Measurements from ENCODE around the gene MC1R.
"Not testable (repeated sequence)": the region's sequence is repeated elsewhere in the genome, so short reads cannot be mapped to it uniquely, and the experiment has no call there.

The MC1R gene

DNA sequence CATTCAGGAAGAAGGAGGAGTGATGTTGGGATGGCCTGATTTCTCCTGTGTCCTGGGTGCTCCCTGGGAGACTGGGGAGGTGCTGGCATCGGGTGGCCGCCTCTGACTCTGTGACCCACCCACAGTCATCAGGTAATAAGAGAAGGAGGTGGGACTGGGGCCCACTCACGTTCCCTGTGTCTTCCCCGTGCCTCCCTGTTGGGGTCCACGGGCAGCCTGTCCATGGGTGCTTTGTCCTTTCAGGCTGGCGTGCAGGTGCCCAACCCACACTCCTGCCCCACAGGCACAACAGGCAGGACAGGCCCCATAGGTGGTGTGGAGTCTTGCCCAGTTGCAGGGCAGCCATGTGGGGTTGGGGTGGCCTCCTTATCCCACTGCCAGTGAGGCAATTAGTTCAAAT is 33.9 kb downstream of the MC1R start:
- DNase-seq (ENCODE audit: low read depth, low spot score): no peak
- no peak overlapping the region for H3K4me3 ChIP-seq (ENCODE audit: low read length)

DNA sequence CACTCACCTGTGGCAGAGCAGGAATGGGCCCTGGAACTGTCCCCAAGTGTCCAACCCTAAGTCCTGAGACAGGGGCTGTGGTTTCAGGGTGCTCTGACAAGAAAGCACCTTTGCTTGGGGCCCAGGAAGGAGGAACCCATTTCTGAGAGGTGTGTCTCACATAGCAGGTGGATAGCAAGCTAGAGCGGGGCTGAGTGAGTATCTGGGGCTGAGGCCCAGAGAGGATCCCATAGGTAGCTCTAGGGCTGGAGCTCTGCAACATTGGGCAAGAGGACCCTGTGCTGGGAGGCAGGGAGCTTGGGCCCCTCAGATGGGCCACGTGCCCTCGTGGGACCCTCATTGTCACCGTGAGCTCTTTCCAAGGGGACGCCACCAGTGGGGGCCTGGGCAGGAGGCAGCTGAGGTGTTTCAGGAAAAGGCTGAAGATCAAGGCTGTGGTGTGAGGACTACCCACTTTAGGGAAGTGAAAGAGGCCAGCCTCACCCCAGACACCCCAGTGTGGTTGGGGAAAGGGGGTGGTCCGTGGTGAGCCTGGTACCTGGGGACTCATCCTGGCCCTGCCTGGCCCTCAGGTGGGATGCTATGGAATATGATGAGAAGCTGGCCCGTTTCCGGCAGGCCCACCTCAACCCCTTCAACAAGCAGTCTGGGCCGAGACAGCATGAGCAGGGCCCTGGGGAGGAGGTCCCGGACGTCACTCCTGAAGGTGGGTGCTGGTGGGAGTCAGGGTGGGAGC is 35.2 kb downstream of the MC1R start:
- H3K4me3 ChIP-seq (ENCODE audit: low read length): no peak overlapping the region
- DNase-seq (ENCODE audit: low read depth, low spot score): no peak

GRCh38 chr16:89954462-89954861 is 35.8 kb downstream of the MC1R start:
- H3K4me3 ChIP-seq (ENCODE audit: low read length): no peak overlapping the region
- no peak for DNase-seq (ENCODE audit: low read depth, low spot score)

DNA sequence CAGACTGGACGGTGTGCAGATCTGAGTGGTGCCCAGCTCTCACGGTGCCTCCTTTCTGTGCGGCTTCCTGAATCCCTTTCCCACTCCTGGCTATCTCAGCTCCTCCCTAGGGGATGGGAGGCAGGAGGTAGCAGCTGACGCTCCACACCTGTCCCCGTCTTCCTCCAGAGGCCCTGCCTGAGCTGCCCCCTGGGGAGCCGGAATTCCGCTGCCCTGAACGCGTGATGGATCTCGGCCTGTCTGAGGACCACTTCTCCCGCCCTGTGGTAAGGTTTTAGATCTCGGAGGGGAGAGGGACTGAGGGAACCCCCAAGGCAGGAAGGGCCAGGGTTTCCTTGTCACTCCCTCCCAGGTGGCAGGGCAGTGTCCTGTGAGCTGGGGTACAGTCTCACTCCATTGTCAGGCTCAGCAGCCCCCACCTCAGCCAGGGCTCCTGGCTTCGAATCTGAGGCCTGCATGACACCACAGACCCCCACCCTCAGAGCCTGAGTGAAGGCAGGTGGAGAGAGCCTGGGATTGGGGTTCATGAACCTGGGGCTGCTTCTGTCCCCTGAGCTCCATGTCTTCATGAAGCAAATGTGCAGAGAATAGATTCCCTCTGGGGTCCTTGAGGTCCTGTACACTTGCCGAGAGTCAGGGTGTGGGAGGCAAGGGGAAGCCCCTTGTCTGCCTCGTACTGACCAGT is 36.5 kb downstream of the MC1R start:
- no peak for DNase-seq (ENCODE audit: low read depth, low spot score)
- H3K4me3 ChIP-seq (ENCODE audit: low read length): no peak overlapping the region

DNA sequence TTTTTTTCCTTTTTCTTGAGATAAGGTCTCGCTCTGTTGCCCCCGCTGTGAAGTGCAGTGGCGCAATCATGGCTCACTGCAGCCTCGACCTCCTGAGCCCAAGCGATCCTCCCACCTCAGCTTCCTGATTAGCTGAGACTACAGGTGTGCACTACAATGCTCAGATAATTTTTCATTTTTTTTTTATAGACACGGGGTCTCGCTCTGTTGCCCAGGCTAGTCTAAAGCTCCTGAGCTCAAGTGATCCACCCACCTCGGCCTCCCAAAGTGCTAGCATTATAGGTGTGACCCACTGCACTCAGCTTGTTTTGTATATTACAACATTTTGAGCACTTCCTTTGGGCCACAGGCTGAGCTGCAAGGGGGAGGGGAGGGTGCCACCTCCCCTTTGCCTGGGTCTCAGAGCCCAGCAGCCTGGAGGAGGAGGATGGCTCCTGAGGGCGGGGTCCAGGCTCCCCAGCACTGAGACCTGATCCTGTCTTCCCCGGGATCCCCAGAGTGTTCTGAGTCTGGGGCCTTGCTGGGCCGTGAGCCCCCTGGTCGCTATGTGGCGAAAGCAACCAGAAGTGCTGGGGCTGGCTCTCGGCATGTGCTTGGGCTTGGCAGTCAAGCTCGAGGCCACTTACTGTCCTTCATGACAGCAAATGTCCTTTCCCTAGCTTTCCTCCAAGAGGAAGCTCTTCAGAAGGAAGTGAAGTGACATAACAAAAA is 38.0 kb downstream of the MC1R start:
- H3K4me3 ChIP-seq (ENCODE audit: low read length): no peak overlapping the region
- DNase-seq (ENCODE audit: low read depth, low spot score): no peak

GRCh38 chr16:89957216-89957785 is 38.6 kb downstream of the MC1R start:
- H3K4me3 ChIP-seq (ENCODE audit: low read length): no peak overlapping the region
- DNase-seq (ENCODE audit: low read depth, low spot score): no peak

DNA sequence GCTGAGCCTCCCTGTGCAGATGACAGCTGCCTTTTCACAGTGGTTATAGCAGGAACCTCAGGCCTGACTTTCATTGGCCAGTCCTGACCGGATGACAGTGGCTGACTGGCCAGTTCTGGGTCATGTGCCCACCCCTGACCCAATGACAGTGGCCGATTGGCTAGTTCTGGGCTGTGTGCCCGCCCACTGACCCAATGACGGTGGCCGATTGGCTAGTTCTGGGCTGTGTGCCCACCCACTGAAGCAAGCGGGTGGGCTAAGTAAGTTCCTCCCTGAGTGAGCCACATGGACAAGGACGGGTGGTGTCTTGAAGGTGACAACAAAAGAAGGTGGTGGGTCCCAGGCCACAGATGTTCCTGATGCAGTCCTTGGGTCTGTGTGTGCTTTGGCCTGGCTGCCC is 39.4 kb downstream of the MC1R start:
- no peak overlapping the region for H3K4me3 ChIP-seq (ENCODE audit: low read length)
- DNase-seq (ENCODE audit: low read depth, low spot score): peak; percentile 35

DNA sequence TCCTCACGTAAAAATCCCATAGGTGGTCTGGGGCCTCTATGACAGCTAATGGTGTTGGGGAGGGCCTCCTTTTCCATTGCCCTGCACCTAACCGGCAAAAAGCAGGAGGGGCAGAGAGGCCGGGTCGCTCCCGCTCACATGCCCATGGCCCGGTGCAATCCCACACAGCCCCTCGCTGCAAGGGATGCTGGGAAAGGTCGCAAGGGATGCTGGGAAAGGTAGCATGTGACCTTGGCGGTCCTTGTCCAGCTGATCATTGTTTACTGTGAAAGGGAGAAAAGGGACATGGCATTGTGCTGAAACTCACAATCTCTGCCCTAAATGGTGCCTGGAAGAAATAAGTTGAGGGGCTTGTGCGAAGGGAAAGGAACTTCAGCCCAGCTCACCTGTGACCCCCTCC is 39.9 kb downstream of the MC1R start:
- H3K4me3 ChIP-seq (ENCODE audit: low read length): no peak overlapping the region
- no peak for DNase-seq (ENCODE audit: low read depth, low spot score)

DNA sequence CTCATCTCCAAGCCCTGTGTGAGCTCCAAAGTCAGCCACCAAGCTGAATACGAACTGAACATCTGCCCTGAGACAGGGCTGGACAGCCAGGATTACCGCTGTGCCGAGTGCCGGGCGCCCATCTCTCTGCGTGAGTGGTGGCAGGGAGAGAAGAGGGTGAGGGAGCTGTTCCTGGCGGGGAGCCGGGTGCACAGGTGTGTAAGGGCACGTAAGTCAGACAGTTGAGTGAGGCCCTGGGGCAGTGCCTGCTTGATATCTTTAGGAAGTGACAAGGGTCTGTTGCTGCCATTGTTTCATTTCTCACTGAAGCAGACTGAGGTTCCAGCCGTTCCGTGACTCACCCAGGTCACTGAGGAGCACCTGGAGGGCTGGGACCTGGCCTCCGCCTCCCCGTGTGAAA is 42.3 kb downstream of the MC1R start:
- no peak overlapping the region for H3K4me3 ChIP-seq (ENCODE audit: low read length)
- no peak for DNase-seq (ENCODE audit: low read depth, low spot score)

DNA sequence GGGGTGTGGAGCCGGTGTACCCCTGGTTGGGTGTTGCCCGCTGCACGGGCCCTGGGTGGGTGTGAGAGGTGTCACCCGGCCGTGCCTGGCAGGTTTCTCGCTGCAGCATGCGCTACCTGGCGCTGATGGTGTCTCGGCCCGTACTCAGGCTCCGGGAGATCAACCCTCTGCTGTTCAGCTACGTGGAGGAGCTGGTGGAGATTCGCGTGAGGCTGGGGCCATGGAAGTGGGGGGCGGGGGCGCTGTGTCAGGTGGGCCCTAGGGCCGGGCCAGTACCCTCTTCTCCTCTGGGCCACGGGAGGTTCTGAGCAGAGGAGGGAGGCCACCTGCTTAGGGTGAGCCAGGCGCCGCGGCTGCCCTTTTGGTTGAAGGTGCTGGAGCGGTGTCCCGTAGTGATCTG is 43.3 kb downstream of the MC1R start:
- no peak overlapping the region for H3K4me3 ChIP-seq (ENCODE audit: low read length)
- no peak for DNase-seq (ENCODE audit: low read depth, low spot score)

GRCh38 chr16:89962754-89963498 is 44.3 kb downstream of the MC1R start:
- no peak for DNase-seq (ENCODE audit: low read depth, low spot score)
- H3K4me3 ChIP-seq (ENCODE audit: low read length): no peak overlapping the region

- H3K4me3 ChIP-seq (ENCODE audit: low read length): no peak overlapping the region
- no peak for DNase-seq (ENCODE audit: low read depth, low spot score)
Measured at GRCh38 chr16:89964201-89964600, 45.5 kb downstream of the MC1R start.

DNA sequence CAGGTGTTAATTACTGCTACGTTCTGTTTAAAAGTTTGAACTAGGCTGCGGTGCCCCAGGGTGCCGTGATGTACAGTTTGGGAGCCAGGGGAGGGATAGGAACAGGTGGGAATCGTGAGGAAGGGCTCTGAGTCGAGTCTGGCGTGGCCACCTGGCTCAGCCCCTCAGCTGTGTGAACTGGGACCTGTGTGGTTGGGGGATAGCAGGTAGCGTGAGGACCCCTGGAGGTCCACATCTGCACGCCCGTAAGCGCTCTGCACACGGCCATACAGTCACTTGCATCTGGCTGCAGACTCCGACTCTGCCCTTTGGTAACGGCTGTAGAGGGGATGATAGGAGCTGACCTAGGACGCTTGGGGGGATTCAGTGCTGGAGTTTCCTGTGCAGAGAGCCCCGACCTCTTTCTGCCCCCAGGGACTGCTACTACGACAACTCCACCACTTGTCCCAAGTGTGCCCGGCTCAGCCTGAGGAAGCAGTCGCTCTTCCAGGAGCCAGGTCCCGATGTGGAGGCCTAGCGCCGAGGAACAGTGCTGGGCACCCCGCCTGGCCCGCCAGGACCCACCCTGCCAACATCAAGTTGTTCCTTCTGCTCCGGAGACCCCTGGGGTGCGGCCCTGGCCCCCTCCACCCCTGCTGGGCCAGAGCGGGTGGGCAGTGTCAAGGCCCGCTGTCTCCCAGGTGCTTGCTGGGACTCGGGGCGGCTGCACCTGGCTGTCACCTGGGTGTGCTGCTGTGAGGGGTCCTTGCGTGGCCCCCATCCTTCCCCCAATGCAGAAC is 47.0 kb downstream of the MC1R start:
- no peak for DNase-seq (ENCODE audit: low read depth, low spot score)
- no peak overlapping the region for H3K4me3 ChIP-seq (ENCODE audit: low read length)

DNA sequence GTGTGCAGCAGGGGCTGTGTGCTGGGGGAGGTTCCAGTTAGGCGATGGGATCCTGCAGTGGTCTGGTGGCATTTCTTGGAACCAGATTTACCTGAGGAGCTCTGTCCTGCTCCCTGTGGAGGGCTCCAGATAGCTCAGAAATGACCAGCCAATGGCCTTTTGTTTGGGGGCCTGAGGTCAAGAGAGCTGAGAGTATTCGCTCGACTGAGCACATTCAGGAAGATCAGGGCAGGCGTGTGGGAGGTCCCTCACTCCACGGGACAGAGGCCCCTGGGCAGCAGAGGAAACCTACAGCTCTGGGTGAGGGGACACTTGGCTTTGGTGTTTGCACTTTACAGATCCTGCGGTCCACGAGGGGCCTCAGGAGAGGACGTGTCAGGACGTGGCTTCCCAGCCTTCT is 48.1 kb downstream of the MC1R start:
- no peak overlapping the region for H3K4me3 ChIP-seq (ENCODE audit: low read length)
- DNase-seq (ENCODE audit: low read depth, low spot score): no peak

GRCh38 chr16:89967436-89967835 is 48.8 kb downstream of the MC1R start:
- not testable (repeated sequence) for H3K4me3 ChIP-seq (ENCODE audit: low read length)

DNA sequence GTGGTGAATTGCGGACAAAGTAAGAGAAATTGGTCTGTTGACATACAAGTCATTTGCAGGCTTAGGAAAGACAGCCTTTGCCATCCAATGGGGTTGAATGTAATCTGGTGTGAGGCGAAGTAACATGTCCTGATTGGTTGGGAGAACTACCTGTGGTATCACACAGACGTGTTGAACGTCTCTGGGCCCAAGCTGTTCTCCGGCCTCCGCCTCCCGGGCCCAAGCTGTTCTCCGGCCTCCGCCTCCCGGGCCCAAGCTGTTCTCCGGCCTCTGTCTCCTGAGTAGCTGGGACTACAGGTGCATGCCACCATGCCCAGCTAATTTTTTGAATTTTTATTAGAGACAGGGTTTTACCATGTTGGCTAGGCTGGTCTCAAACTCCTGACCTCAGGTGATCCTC is 49.4 kb downstream of the MC1R start:
- DNase-seq (ENCODE audit: low read depth, low spot score); H3K4me3 ChIP-seq (ENCODE audit: low read length): not testable (repeated sequence)

More at GRCh38 chr16:89967436-89967835, 48.8 kb downstream of the MC1R start:
- not testable (repeated sequence) for DNase-seq (ENCODE audit: low read depth, low spot score)

DNA sequence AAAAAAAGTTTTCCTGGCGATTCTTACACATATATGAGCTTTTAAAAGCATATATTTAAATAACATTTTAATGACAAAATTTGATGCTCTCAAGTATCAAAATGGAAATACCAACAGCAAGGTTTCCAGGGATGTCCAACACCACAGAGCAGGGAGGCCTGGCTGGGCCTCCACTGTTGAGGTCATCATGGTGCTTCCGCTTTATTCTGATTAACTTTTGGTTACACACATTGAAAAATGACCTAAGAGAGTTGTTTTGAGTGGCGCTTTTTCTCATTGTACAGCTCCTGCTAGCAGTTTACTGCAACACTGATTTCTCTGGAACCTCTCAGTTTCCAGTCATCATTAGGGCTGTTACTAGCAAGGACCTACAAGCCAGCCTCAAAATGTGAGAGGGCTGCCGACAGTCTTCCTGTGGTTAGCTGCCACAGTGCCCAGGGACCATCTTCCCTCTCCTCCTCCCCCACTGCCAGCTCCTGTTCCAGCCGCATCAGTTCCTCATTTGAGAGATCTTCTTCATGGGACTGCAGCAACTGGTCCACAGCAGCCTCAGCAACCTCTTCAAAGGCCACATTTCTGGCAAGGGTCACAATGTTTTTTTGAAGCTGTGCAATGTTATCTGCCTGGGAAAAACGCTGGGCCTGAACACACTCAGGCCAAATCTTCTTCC is 51.2 kb downstream of the MC1R start:
- DNase-seq (ENCODE audit: low read depth, low spot score): no peak
- H3K4me3 ChIP-seq (ENCODE audit: low read length): no peak overlapping the region

Measured in Jurkat, Clone E6-1 (cell line).